GM12873 (cell line): ENCODE measurements around the gene TAF11L11.
A peak's percentile ranks its signal among the peaks of the same experiment; 100 is the strongest.
"Not testable (repeated sequence)": the region's sequence is repeated elsewhere in the genome, so short reads cannot be mapped to it uniquely, and the experiment has no call there.

Experiments used
- TF ChIP-seq, protein P1 (sequence below): IDR thresholded peaks from 2 replicates; pipeline ENCODE4 v1.5.1; 2012; ENCODE audit warnings: low read depth, mild to moderate bottlenecking, moderate library complexity, low read length, control low read depth; ENCODE audit not compliant: insufficient read depth; ENCODE audit errors: missing control alignments

TAF11L11 gene

DNA sequence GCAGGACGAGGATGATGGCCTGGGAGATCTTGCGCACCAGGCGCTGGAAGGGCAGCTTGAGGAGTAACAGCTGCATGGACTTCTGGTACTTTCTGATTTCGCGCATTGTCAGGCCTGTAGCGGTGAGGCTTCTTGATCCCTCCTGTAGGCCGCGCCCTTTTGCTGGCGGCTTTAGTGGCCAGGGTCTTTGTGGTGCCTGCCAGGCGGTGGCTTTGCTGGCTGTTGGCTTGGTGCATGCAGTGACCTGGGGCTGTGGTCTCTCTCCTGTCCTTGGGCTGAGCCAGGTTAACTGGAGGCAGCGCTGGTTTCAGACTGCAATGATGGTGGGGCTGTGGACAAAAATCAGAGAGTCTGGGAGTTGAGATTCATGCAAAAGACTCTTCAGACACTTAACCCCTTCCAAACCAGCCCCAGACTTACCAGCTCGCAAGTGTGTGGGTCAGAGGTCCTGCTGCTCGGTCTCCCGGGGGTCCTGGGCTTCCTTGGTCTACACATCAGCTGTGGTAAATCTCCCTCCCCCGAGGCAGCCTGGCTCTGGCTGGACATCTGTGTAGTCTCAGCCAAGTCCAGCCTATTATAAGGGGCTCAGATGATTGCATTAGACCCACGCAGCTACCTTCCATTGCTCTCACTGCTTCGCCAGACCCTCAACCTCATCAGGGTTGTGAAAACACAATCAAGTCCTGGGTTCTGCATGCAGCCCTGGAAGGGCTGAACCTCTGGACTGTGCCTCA is 11.1 kb downstream of the TAF11L11 start:
- TF ChIP-seq, protein P1, sequence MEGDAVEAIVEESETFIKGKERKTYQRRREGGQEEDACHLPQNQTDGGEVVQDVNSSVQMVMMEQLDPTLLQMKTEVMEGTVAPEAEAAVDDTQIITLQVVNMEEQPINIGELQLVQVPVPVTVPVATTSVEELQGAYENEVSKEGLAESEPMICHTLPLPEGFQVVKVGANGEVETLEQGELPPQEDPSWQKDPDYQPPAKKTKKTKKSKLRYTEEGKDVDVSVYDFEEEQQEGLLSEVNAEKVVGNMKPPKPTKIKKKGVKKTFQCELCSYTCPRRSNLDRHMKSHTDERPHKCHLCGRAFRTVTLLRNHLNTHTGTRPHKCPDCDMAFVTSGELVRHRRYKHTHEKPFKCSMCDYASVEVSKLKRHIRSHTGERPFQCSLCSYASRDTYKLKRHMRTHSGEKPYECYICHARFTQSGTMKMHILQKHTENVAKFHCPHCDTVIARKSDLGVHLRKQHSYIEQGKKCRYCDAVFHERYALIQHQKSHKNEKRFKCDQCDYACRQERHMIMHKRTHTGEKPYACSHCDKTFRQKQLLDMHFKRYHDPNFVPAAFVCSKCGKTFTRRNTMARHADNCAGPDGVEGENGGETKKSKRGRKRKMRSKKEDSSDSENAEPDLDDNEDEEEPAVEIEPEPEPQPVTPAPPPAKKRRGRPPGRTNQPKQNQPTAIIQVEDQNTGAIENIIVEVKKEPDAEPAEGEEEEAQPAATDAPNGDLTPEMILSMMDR, result no peak

DNA sequence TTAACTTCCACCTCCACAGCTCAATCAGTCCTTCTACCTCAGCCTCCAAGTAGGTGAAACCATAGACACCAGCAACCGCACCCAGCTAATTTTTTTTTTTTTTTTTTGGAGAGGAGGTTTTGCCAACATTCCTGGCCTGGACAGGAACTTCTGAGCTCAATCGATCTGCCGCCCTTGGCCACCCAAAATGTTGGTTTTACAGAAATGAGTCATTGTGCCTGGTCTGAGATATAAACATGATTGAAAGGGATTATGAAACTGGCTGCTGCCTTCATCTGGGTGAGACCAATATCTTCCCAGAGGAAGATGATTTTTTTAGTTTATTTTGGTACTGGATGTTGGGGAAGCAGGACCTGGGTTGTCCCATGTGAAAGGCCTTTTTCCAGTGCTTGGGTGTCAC is 15.4 kb downstream of the TAF11L11 start:
- TF ChIP-seq, protein P1, result no peak

- TF ChIP-seq, protein P1, result peak; percentile 11
Observed at GRCh38 chr5:17620627-17621026, 16.6 kb downstream of the TAF11L11 start.

GRCh38 chr5:17625686-17626085 is 21.7 kb downstream of the TAF11L11 start:
- TF ChIP-seq, protein P1, result no peak

GRCh38 chr5:17631788-17632187 is 27.8 kb downstream of the TAF11L11 start, which contains the start of gene TAF11L13:
Gene TAF11L13 (plus strand): TSS chr5:17632088.
- TF ChIP-seq, protein P1, result not testable (repeated sequence)

GRCh38 chr5:17634160-17634559 is 30.2 kb downstream of the TAF11L11 start, which contains the start of gene TAF11L14:
Gene TAF11L14 (plus strand): TSS chr5:17634460.
- TF ChIP-seq, protein P1, result no peak
